GM12878 (cell line): ENCODE measurements around the gene ELL. TPM values are rescaled to one million over a fixed set of nuclear protein-coding genes. Genes with fewer than 3 reads are reported as not detected.

Experiments used
- ATAC-seq: fragments of 200-7000 bp; cut with Tn5 transposase; 3 replicates; pipeline ENCODE4 v1.9.1; 2020; ENCODE audit warnings: mild to moderate bottlenecking, moderate library complexity
- BruUV-seq: library from RNA; stranded (reverse); fragments of 400-500 nt; replicated peaks from 2 replicates; lab custom pipeline; 2021; lab: Mats Ljungman, UMichigan
- CTCF ChIA-PET: fragments of 300-600 bp; sonication (Branson Sonifier 250); formaldehyde crosslinking; extraction: SDS; loops from one replicate; lab custom pipeline; 2021; ENCODE audit warnings: inconsistent platforms; lab: Yijun Ruan, JAX
- POLR2A ChIA-PET: fragments of 350-600 bp; formaldehyde crosslinking; extraction: SDS; loops from one replicate; lab custom pipeline; 2021; ENCODE audit warnings: inconsistent platforms; lab: Charles Lee
- RAD21 ChIA-PET: fragments of 300-600 bp; sonication (Branson Sonifier 250); formaldehyde crosslinking; loops from one replicate; lab custom pipeline; 2023; ENCODE audit warnings: antibody characterized with exemption; ENCODE audit not compliant: unreplicated experiment; lab: Charles Lee
- SMC1A ChIA-PET: fragments of 300-600 bp; sonication (Branson Sonifier 250); formaldehyde crosslinking; loops from one replicate; lab custom pipeline; 2023; ENCODE audit not compliant: unreplicated experiment, uncharacterized antibody; lab: Charles Lee
- DNase-seq: peaks from one replicate; pipeline ENCODE4 v3.0.0-alpha.2; 2011; ENCODE audit warnings: low read depth, low spot score
- FAIRE-seq: peaks from 3 replicates; lab custom pipeline; 2011; peaks lifted over from hg19 to GRCh38; lab: Jason Lieb, UNC
- H2AFZ ChIP-seq: 2 replicates; pipeline ENCODE4 v1.6.0; 2011; ENCODE audit warnings: low read depth, low read length, control low read depth; ENCODE audit not compliant: control insufficient read depth
- H3K27ac ChIP-seq: 2 replicates; pipeline ENCODE4 v1.5.1; 2011; ENCODE audit warnings: control low read depth; ENCODE audit not compliant: control insufficient read depth, insufficient read depth
- H3K27me3 ChIP-seq, 2 experiments: replicated peaks in 1 of 2; 2 replicates each; pipeline versions ENCODE4 v1.6.0 to v1.6.1; 2011; ENCODE audit warnings: low read length in 1 of 2; ENCODE audit not compliant: control insufficient read depth in 2 of 2, insufficient read depth in 2 of 2
- H3K36me3 ChIP-seq, 2 experiments: 2 replicates each; pipeline ENCODE4 v1.5.1; 2011; ENCODE audit warnings: low read length in 1 of 2; ENCODE audit not compliant: control insufficient read depth in 2 of 2, insufficient read depth in 2 of 2
- H3K4me1 ChIP-seq: 2 replicates; pipeline ENCODE4 v1.6.1; 2011; ENCODE audit warnings: mild to moderate bottlenecking, low read length, moderate library complexity, mixed read lengths; ENCODE audit not compliant: control insufficient read depth, insufficient read depth
- H3K4me2 ChIP-seq: 2 replicates; pipeline ENCODE4 v1.6.0; 2011; ENCODE audit warnings: control low read depth; ENCODE audit not compliant: control insufficient read depth, insufficient read depth
- H3K4me3 ChIP-seq: fragments of 200-600 bp; sonication (generic); 2 replicates; pipeline ENCODE4 v1.5.1; 2016
- H3K79me2 ChIP-seq: 2 replicates; pipeline ENCODE4 v1.6.0; 2011; ENCODE audit warnings: low read length; ENCODE audit not compliant: control insufficient read depth, insufficient read depth
- H3K9ac ChIP-seq: 2 replicates; pipeline ENCODE4 v1.8.0; 2011; ENCODE audit warnings: low read length, control low read depth, mixed read lengths; ENCODE audit not compliant: control insufficient read depth, insufficient read depth
- H3K9me3 ChIP-seq: replicated peaks from 3 replicates; pipeline ENCODE4 v1.5.1; 2011; ENCODE audit warnings: mild to moderate bottlenecking, low read length; ENCODE audit not compliant: control insufficient read depth, insufficient read depth
- H4K20me1 ChIP-seq: 2 replicates; pipeline ENCODE4 v1.6.0; 2011; ENCODE audit not compliant: control insufficient read depth, insufficient read depth
- ATF7 ChIP-seq: fragments of 450-650 bp; IDR thresholded peaks from 2 replicates; pipeline ENCODE4 v1.6.1; 2016; ENCODE audit warnings: low read depth, mild to moderate bottlenecking
- ESRRA ChIP-seq: IDR thresholded peaks from 2 replicates; pipeline ENCODE4 v1.6.1; 2012; ENCODE audit warnings: mild to moderate bottlenecking, low read length, improper control_type of control experiment
- IKZF1 ChIP-seq: fragments of 450-650 bp; conservative IDR thresholded peaks from 2 replicates; pipeline ENCODE4 v1.6.1; 2017; ENCODE audit warnings: antibody characterized with exemption, mild to moderate bottlenecking
- PBX3 ChIP-seq: IDR thresholded peaks from 2 replicates; pipeline ENCODE4 v1.6.1; 2011; ENCODE audit warnings: mild to moderate bottlenecking, low read depth, low read length, moderate library complexity; ENCODE audit not compliant: insufficient replicate concordance
- PKNOX1 ChIP-seq: fragments of 450-650 bp; IDR thresholded peaks from 2 replicates; pipeline ENCODE4 v1.6.1; 2016; ENCODE audit warnings: mild to moderate bottlenecking
- POU2F2 ChIP-seq: IDR thresholded peaks from 3 replicates; pipeline ENCODE4 v1.6.1; 2011; ENCODE audit warnings: low read depth, mild to moderate bottlenecking, low read length, borderline replicate concordance
- ZBED1 ChIP-seq: IDR thresholded peaks from 2 replicates; pipeline ENCODE4 v1.6.1; 2016; ENCODE audit warnings: borderline replicate concordance
- ZNF207 ChIP-seq: fragments of 450-650 bp; IDR thresholded peaks from 2 replicates; pipeline ENCODE4 v1.6.1; 2014; ENCODE audit warnings: antibody characterized with exemption, mild to moderate bottlenecking, borderline replicate concordance
- WGBS: methylation state at CpG from one replicate; pipeline ENCODE4 v1.1.6; 2016; ENCODE audit warnings: low lambda C conversion rate; ENCODE audit not compliant: insufficient replicate concordance, insufficient coverage; ENCODE audit errors: missing lambda C conversion rate; 5-methylcytosine and 5-hydroxymethylcytosine counted together
- in situ Hi-C: fragments of 300-500 bp; cut with MboI; formaldehyde crosslinking; loops from 9 replicates; pipeline ENCODE4 v1.14.3; 2018; ENCODE audit warnings: mixed read lengths
- intact Hi-C: fragments of 100-400 bp; cut with micrococcal nuclease; formaldehyde crosslinking; loops from one replicate; pipeline ENCODE4 v1.14.2; 2022; ENCODE audit not compliant: unreplicated experiment
- polyA plus RNA-seq, 11 experiments: library from polyadenylated mRNA; depleted of rRNA in 4 of 11; unstranded in 6 of 11; stranded (reverse) in 5 of 11; fragments of >200 nt; fragmentation: Nextera tagmentation in 4 of 11; fragmentation: Illumina TruSeq in 1 of 11; extraction: Ambion mirVana in 4 of 11; extraction: Trizol in 1 of 11; gene quantifications; 1 replicate in 1 of 11; 2 replicates in 10 of 11; pipeline versions ENCODE4 v1.2.1 to v1.2.3, GENCODE V29; 2011 to 2016; ENCODE audit warnings: inconsistent platforms in 2 of 11, missing spikeins in 2 of 11, low read depth in 1 of 11
- total RNA-seq, 4 experiments: library from RNA; depleted of rRNA in 3 of 4; stranded (reverse); fragments of >200 nt in 3 of 4; fragmentation: Illumina TruSeq in 1 of 4; extraction: Trizol in 1 of 4; gene quantifications; 2 replicates each; pipeline versions ENCODE4 v1.2.1 to v1.2.3, GENCODE V29; 2013 to 2021

Gene ELL
- total and polyA plus RNA-seq, 10 of the 15 experiments (the other 5 are each of a cell fraction or from before 2014, with no cell fraction given) = 0.91 to 25.0 (median 9.1) TPM

GRCh38 chr19:18439025-18439909 lies 82.6 kb downstream of the ELL start:
- ChIA-PET CTCF (interaction anchor here (1.1 to 1.3 kb wide), 2 partner anchors 12 to 22 kb away, joined by 3 to 4 read pairs; no protein-coding TSS in a partner anchor), SMC1A (interaction anchor here (1.0 kb wide), 1 partner anchor 18 kb away, joined by 3 read pairs; no protein-coding TSS in a partner anchor), POLR2A (interaction anchor here (0.7 kb wide), 1 partner anchor 117 kb away, joined by 4 read pairs; no protein-coding TSS in a partner anchor), RAD21 (no interaction called here)
- BruUV-seq = no TSS peak
- no peaks in the 10 kb centered on the region; the same call in 2 of the 3 replicates for H3K9me3 ChIP-seq
- in situ Hi-C loops (no loop called here), intact Hi-C loops (no loop called here)
- H3K4me1 ChIP-seq = peaks cover 14% of the 10 kb centered on the region
- no peak overlapping the region for H3K27ac ChIP-seq
- FAIRE-seq (no peak), DNase-seq (no peak), ATAC-seq (no peak)
- TF ChIP-seq PBX3 (peak; percentile 70), ZNF207 (no peak), IKZF1 (0 out of 2 replicates have a peak, but pooled peaks have one; percentile 4), PKNOX1 (peak; percentile 90), ESRRA (no peak), POU2F2 (peak; percentile 93; the same call in 2 of the 3 replicates), ATF7 (no peak), ZBED1 (0 out of 2 replicates have a peak, but pooled peaks have one; percentile 24)
- H3K4me3 ChIP-seq = no peak overlapping the region
- no peak overlapping the region for H3K9ac ChIP-seq
- H2AFZ ChIP-seq = no peak overlapping the region
- H3K4me2 ChIP-seq = no peak overlapping the region
- H4K20me1 ChIP-seq = no peaks in the 10 kb centered on the region; the same call in 1 of the 2 replicates
- WGBS = 68% methylated on average over 13 of the region's 13 CpGs
- no peaks in the 10 kb centered on the region for H3K79me2 ChIP-seq
- peaks cover 0 to 8% of the 10 kb centered on the region in 2 experiments; a peak in 3 of 4 replicates for H3K36me3 ChIP-seq
- no peaks in the 10 kb centered on the region for H3K27me3 ChIP-seq
